CD4-positive, CD25-positive, alpha-beta regulatory T cell (primary cell): Measurements from ENCODE around the gene TMEM14C. TPM values are rescaled to one million over a fixed set of nuclear protein-coding genes. Genes with fewer than 3 reads are reported as not detected.

ENCODE experiments used
- ATAC-seq, 2 donors: fragments of 150-1000 bp; cut with Tn5 transposase; one replicate each; pipeline ENCODE4 v1.10.0; 2021; ENCODE audit warnings: low read depth in 2 of 2, moderate number of reproducible peaks in 2 of 2, moderate library complexity in 1 of 2
- DNase-seq, 3 donors: peaks; one replicate each; pipeline versions ENCODE4 v3.0.0 to v3.0.0-alpha.2; 2012 to 2022; ENCODE audit warnings: mixed read lengths in 1 of 3
- H3K27ac ChIP-seq: one replicate; pipeline ENCODE4 v1.7.0; 2013; ENCODE audit warnings: mild to moderate bottlenecking, low read length; ENCODE audit not compliant: insufficient read depth, poor library complexity, severe bottlenecking
- H3K27me3 ChIP-seq: one replicate; pipeline ENCODE4 v1.7.0; 2013; ENCODE audit warnings: low read length; ENCODE audit not compliant: control insufficient read depth, insufficient read depth
- H3K36me3 ChIP-seq: one replicate; pipeline ENCODE4 v1.7.0; 2013; ENCODE audit warnings: mild to moderate bottlenecking, low read length, moderate library complexity; ENCODE audit not compliant: control insufficient read depth, insufficient read depth
- H3K4me1 ChIP-seq: 2 replicates; pipeline ENCODE4 v1.7.0; 2013; ENCODE audit warnings: mild to moderate bottlenecking, low read length; ENCODE audit not compliant: insufficient read depth, control insufficient read depth, poor library complexity, severe bottlenecking
- H3K4me3 ChIP-seq: one replicate; pipeline ENCODE4 v1.7.0; 2013; ENCODE audit warnings: low read depth, mild to moderate bottlenecking, low read length, moderate library complexity
- H3K9me3 ChIP-seq, 2 experiments: 1 replicate in 1 of 2; 2 replicates in 1 of 2; pipeline ENCODE4 v1.7.0; 2013; ENCODE audit warnings: low read length in 2 of 2, mild to moderate bottlenecking in 1 of 2, moderate library complexity in 1 of 2; ENCODE audit not compliant: control insufficient read depth in 2 of 2
- H3K27ac Mint-ChIP-seq, 3 donors: one replicate each; pipeline ENCODE4 v1.8.0; 2020 to 2022; ENCODE audit warnings: mild to moderate bottlenecking in 3 of 3, mixed read lengths in 3 of 3, moderate library complexity in 2 of 3
- H3K27me3 Mint-ChIP-seq: one replicate; pipeline ENCODE4 v1.8.0; 2022; ENCODE audit warnings: mild to moderate bottlenecking, mixed read lengths
- H3K36me3 Mint-ChIP-seq: one replicate; pipeline ENCODE4 v1.8.0; 2020; ENCODE audit warnings: mixed read lengths
- H3K4me1 Mint-ChIP-seq, 4 donors: one replicate each; pipeline ENCODE4 v1.8.0; 2020 to 2022; ENCODE audit warnings: mixed read lengths in 4 of 4, mild to moderate bottlenecking in 1 of 4
- H3K4me3 Mint-ChIP-seq, 4 donors: one replicate each; pipeline ENCODE4 v1.8.0; 2020 to 2022; ENCODE audit warnings: mild to moderate bottlenecking in 4 of 4, mixed read lengths in 4 of 4, moderate library complexity in 3 of 4
- H3K9me3 Mint-ChIP-seq, 7 donors: one replicate each; pipeline ENCODE4 v1.8.0; 2020 to 2022; ENCODE audit warnings: mixed read lengths in 7 of 7, mild to moderate bottlenecking in 3 of 7, moderate library complexity in 2 of 7
- polyA plus RNA-seq, 4 donors: library from polyadenylated mRNA; unstranded; fragments of 300-500 nt; fragmentation: Illumina TruSeq; gene quantifications; one replicate each; pipeline ENCODE4 v1.2.3, GENCODE V29; 2021
- total RNA-seq: library from RNA; stranded (reverse); gene quantifications from one replicate; pipeline ENCODE4 v1.2.3, GENCODE V29; 2022

TMEM14C gene
- total RNA-seq (15.7 TPM), polyA plus RNA-seq (100 to 1,000 TPM in 1 of 4 donors, 10 to 100 TPM in 3; 83.7 to 172 (median 89.2) TPM)

GRCh38 chr6:10722820-10723566, at the start of gene TMEM14C:
TSS of gene TMEM14C (plus strand) at chr6:10723070. CDS start at chr6:10724614, 1,544 bp downstream.
- H3K27ac Mint-ChIP-seq = peak within 1 kb of the TSS; percentile 93 to 99 (median 94)
- H3K36me3 Mint-ChIP-seq = peaks cover 2% of the 10 kb centered on the region
- ATAC-seq (peak; percentile 71 to 76), DNase-seq (peak; percentile 57 to 88 (median 75))
- H3K9me3 ChIP-seq = no peaks in the 10 kb centered on the region
- H3K4me3 ChIP-seq = peak within 1 kb of the TSS; percentile 83
- peaks cover 0 to 9% (median 2%) of the 10 kb centered on the region in 7 donors for H3K9me3 Mint-ChIP-seq
- H3K36me3 ChIP-seq = peaks cover 5% of the 10 kb centered on the region
- peaks cover 16 to 65% (median 47%) of the 10 kb centered on the region in 4 donors for H3K4me1 Mint-ChIP-seq
- H3K4me3 Mint-ChIP-seq = peak within 1 kb of the TSS; percentile 93 to 99 (median 94)
- no peaks in the 10 kb centered on the region for H3K27me3 Mint-ChIP-seq
- H3K4me1 ChIP-seq = peaks cover 27% of the 10 kb centered on the region
- peak within 1 kb of the TSS; percentile 76 for H3K27ac ChIP-seq
- H3K27me3 ChIP-seq = no peaks in the 10 kb centered on the region

- Mint-ChIP-seq H3K9me3 (no peaks in the 10 kb centered on the region), H3K4me3 (no peak overlapping the region), H3K4me1 (no peaks in the 10 kb centered on the region), H3K27me3 (peaks cover 5% of the 10 kb centered on the region), H3K36me3 (no peaks in the 10 kb centered on the region), H3K27ac (no peak overlapping the region)
- Histone ChIP-seq H3K9me3 (no peaks in the 10 kb centered on the region), H3K27me3 (no peaks in the 10 kb centered on the region), H3K36me3 (no peaks in the 10 kb centered on the region), H3K27ac (no peak overlapping the region), H3K4me3 (no peak overlapping the region), H3K4me1 (no peaks in the 10 kb centered on the region)
- DNase-seq (no peak), ATAC-seq (no peak)
These were observed 46.5 kb upstream of the TMEM14C start for GRCh38 chr6:10676403-10676802.

- no peaks in the 10 kb centered on the region for H3K36me3 Mint-ChIP-seq
- H3K27me3 Mint-ChIP-seq = no peaks in the 10 kb centered on the region
- Histone ChIP-seq H3K4me1 (peaks cover 8% of the 10 kb centered on the region), H3K36me3 (no peaks in the 10 kb centered on the region), H3K9me3 (no peaks in the 10 kb centered on the region), H3K27ac (no peak overlapping the region), H3K4me3 (no peak overlapping the region), H3K27me3 (no peaks in the 10 kb centered on the region)
- H3K4me3 Mint-ChIP-seq = no peak overlapping the region
- DNase-seq = no peak
- peaks cover under 1 to 8% (median 2%) of the 10 kb centered on the region in 4 donors for H3K4me1 Mint-ChIP-seq
- ATAC-seq = no peak
- H3K9me3 Mint-ChIP-seq = no peaks in the 10 kb centered on the region
- H3K27ac Mint-ChIP-seq = no peak overlapping the region
These were observed 44.4 kb upstream of the TMEM14C start for GRCh38 chr6:10678456-10678855.

GRCh38 chr6:10681795-10682194, 41.1 kb upstream of the TMEM14C start:
- peaks cover 1 to 17% (median 13%) of the 10 kb centered on the region in 4 donors for H3K4me1 Mint-ChIP-seq

GRCh38 chr6:10682355-10682988, 40.4 kb upstream of the TMEM14C start:
- no peak for DNase-seq
- Histone ChIP-seq H3K27me3 (no peaks in the 10 kb centered on the region), H3K4me3 (no peak overlapping the region), H3K4me1 (peaks cover 8% of the 10 kb centered on the region), H3K9me3 (no peaks in the 10 kb centered on the region), H3K36me3 (no peaks in the 10 kb centered on the region), H3K27ac (no peak overlapping the region)
- peaks cover 9% of the 10 kb centered on the region for H3K27me3 Mint-ChIP-seq
- no peak overlapping the region for H3K4me3 Mint-ChIP-seq
- peak overlapping the region in 1 of 3 donors; percentile 50 for H3K27ac Mint-ChIP-seq
- peaks cover 1 to 17% (median 13%) of the 10 kb centered on the region in 4 donors for H3K4me1 Mint-ChIP-seq
- H3K9me3 Mint-ChIP-seq = no peaks in the 10 kb centered on the region
- H3K36me3 Mint-ChIP-seq = no peaks in the 10 kb centered on the region
- ATAC-seq = no peak

More at GRCh38 chr6:10681795-10682194, 41.1 kb upstream of the TMEM14C start:
- DNase-seq (no peak), ATAC-seq (no peak)
- no peaks in the 10 kb centered on the region for H3K36me3 ChIP-seq
- H3K4me3 ChIP-seq = no peak overlapping the region
- no peaks in the 10 kb centered on the region for H3K36me3 Mint-ChIP-seq
- peak overlapping the region in 1 of 3 donors; percentile 50 for H3K27ac Mint-ChIP-seq
- H3K9me3 ChIP-seq = no peaks in the 10 kb centered on the region
- H3K27ac ChIP-seq = no peak overlapping the region
- H3K9me3 Mint-ChIP-seq = no peaks in the 10 kb centered on the region
- peaks cover 9% of the 10 kb centered on the region for H3K27me3 Mint-ChIP-seq
- H3K4me3 Mint-ChIP-seq = no peak overlapping the region
- H3K27me3 ChIP-seq = no peaks in the 10 kb centered on the region
- peaks cover 8% of the 10 kb centered on the region for H3K4me1 ChIP-seq

- no peak for DNase-seq
- H3K27me3 ChIP-seq = no peaks in the 10 kb centered on the region
- Mint-ChIP-seq H3K36me3 (no peaks in the 10 kb centered on the region), H3K27me3 (peaks cover 9% of the 10 kb centered on the region), H3K27ac (peak overlapping the region in 1 of 3 donors; percentile 73), H3K4me1 (peaks cover 1 to 17% (median 13%) of the 10 kb centered on the region in 4 donors), H3K4me3 (peak overlapping the region in 1 of 4 donors; percentile 32), H3K9me3 (no peaks in the 10 kb centered on the region)
- peaks cover 8% of the 10 kb centered on the region for H3K4me1 ChIP-seq
- no peak overlapping the region for H3K4me3 ChIP-seq
- no peak for ATAC-seq
- H3K36me3 ChIP-seq = no peaks in the 10 kb centered on the region
- H3K9me3 ChIP-seq = no peaks in the 10 kb centered on the region
- H3K27ac ChIP-seq = no peak overlapping the region
These were observed 38.3 kb upstream of the TMEM14C start for GRCh38 chr6:10684618-10685017.

- no peak for DNase-seq
- Histone ChIP-seq H3K27ac (no peak overlapping the region), H3K4me3 (no peak overlapping the region), H3K36me3 (no peaks in the 10 kb centered on the region), H3K9me3 (no peaks in the 10 kb centered on the region), H3K4me1 (peaks cover 8% of the 10 kb centered on the region), H3K27me3 (no peaks in the 10 kb centered on the region)
- peaks cover 1 to 17% (median 13%) of the 10 kb centered on the region in 4 donors for H3K4me1 Mint-ChIP-seq
- peaks cover 9% of the 10 kb centered on the region for H3K27me3 Mint-ChIP-seq
- no peaks in the 10 kb centered on the region for H3K36me3 Mint-ChIP-seq
- no peak for ATAC-seq
- no peaks in the 10 kb centered on the region for H3K9me3 Mint-ChIP-seq
- peak overlapping the region in 1 of 3 donors; percentile 18 for H3K27ac Mint-ChIP-seq
- peak overlapping the region in 1 of 4 donors; percentile 29 for H3K4me3 Mint-ChIP-seq
These were observed 37.6 kb upstream of the TMEM14C start for GRCh38 chr6:10685092-10685915.
